ENCODE results near the gene TMEM255B.

- no peak for TF ChIP-seq EZH2 (IDR thresholded peaks at IDR 0.05; ENCODE audit: low read length)
- TF ChIP-seq CTCF (optimal IDR thresholded peaks at IDR 0.05 in 1 of 3, IDR thresholded peaks at IDR 0.05 in 1 of 3, conservative IDR thresholded peaks at IDR 0.05 in 1 of 3; ENCODE audit: extremely low read depth in 1 of 3, insufficient read depth in 2 of 3, low read length in 3 of 3), result no peak
Observed at GRCh38 chr13:113783200-113783881, 24.3 kb downstream of the TMEM255B start.
